NCI-H2107 treated with DMSO at 0.1 percent for 48 hours (cell line): ENCODE results near the gene HIBADH.
"Not testable (repeated sequence)": the region's sequence is repeated elsewhere in the genome, so short reads cannot be mapped to it uniquely, and the experiment has no call there.

ENCODE experiments used
- DNase-seq: peaks from one replicate; lab custom pipeline; 2025; ENCODE audit not compliant: unreplicated experiment; lab: John Stamatoyannopoulos, UW

The HIBADH gene

GRCh38 chr7:27511370-27511769 is 151.3 kb downstream of the HIBADH start:
- not testable (repeated sequence) for DNase-seq

- DNase-seq = no peak
These were observed 152.1 kb downstream of the HIBADH start for GRCh38 chr7:27510541-27510940.

GRCh38 chr7:27501879-27502278 is 160.8 kb downstream of the HIBADH start:
- DNase-seq = not testable (repeated sequence)

GRCh38 chr7:27501001-27501400 is 161.7 kb downstream of the HIBADH start:
- DNase-seq = no peak

GRCh38 chr7:27492224-27492623 is 170.5 kb downstream of the HIBADH start:
- no peak for DNase-seq

- no peak for DNase-seq
These were observed 171.1 kb downstream of the HIBADH start for GRCh38 chr7:27491534-27491933.

GRCh38 chr7:27487509-27487908 is 175.2 kb downstream of the HIBADH start:
- DNase-seq = no peak

DNA sequence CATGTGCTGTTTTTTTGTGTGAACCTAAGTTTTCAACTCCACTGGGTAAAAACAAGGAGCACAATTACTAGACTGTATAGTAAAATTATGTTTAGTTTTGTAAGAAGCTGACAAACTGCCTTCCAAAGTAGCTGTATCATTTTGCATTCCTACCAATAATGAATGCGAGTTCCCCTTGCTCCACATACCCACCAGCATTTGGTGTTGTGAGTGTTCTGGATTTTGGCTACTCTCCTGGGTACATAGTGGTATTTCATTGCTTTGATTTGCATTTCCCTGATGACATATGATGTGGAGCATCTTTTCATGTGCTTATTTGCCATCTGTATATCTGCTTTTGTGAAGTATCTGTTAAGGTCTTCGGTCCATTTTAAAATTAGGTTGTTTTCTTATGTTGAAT is 178.2 kb downstream of the HIBADH start:
- DNase-seq = no peak

- DNase-seq = no peak
These were observed 180.5 kb downstream of the HIBADH start for GRCh38 chr7:27482219-27482618.

- DNase-seq = no peak
These were observed 184.1 kb downstream of the HIBADH start for GRCh38 chr7:27478556-27478955.

- DNase-seq = no peak
These were observed 184.6 kb downstream of the HIBADH start for GRCh38 chr7:27478084-27478483.

- DNase-seq = no peak
These were observed 186.2 kb downstream of the HIBADH start for GRCh38 chr7:27476493-27476892.
